T-helper 2 cell (primary cell): Measurements from ENCODE around the gene COL1A2.
A peak's percentile ranks its signal among the peaks of the same experiment; 100 is the strongest.

Source experiments
- DNase-seq, 5 experiments: peaks; one replicate each; pipeline versions ENCODE4 v3.0.0 to v3.0.0-alpha.2; 2012 to 2022
- total RNA-seq, 2 donors: gene quantifications; one replicate each; lab custom pipeline; 2026; lab: John Stamatoyannopoulos, UW

COL1A2 gene
- total RNA-seq: 0 reads per million in 2 donors

DNA sequence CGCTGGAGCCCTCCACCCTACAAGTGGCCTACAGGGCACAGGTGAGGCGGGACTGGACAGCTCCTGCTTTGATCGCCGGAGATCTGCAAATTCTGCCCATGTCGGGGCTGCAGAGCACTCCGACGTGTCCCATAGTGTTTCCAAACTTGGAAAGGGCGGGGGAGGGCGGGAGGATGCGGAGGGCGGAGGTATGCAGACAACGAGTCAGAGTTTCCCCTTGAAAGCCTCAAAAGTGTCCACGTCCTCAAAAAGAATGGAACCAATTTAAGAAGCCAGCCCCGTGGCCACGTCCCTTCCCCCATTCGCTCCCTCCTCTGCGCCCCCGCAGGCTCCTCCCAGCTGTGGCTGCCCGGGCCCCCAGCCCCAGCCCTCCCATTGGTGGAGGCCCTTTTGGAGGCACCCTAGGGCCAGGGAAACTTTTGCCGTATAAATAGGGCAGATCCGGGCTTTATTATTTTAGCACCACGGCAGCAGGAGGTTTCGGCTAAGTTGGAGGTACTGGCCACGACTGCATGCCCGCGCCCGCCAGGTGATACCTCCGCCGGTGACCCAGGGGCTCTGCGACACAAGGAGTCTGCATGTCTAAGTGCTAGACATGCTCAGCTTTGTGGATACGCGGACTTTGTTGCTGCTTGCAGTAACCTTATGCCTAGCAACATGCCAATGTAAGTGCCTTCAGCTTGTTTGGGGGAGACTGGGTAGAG lies at the start of gene COL1A2:
COL1A2 (plus strand) TSS at position 459 of the 704 bp plus-strand sequence; CDS start at position 596, 137 bp downstream.
- DNase-seq: peak in 1 of 5 experiments; percentile 4

DNA sequence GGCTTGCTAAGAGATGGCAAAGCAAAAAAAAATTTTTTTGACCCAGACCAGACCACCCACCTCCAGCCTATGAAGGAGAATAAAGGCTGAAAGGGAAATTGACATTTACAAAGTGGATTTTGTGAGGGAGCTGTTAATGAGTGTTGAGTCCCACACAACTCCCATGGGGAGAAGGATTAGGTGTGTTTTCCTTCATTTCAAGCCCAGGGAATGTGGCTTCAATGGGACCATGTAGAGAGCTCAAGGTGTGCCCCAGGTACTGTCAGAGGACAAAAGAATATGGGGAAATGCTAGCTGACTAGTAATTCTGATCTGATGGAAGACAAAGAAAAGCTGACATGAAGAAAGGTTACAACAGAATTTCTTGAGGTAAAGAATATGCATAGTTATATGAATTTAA lies 48.8 kb upstream of the COL1A2 start:
- DNase-seq: no peak

DNA sequence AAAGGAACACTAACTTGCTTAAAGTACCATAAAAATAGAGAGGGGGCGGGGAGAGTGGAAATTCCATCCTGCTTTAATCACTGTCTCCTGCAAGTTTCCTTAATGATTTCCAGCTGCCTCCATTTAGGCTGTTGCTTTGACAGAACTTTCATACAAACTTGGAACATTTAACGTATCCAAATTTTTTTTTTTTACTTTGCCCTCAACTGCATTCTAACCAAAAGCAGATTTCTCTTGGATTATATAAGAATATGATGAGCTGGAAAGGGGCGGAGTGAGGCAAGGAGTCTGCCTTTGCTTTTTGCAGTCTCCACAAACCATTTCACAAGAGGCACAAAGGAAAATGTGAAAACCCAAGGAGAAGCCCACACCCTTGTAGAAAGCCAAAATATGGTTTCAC lies 46.6 kb upstream of the COL1A2 start:
- DNase-seq: no peak

DNA sequence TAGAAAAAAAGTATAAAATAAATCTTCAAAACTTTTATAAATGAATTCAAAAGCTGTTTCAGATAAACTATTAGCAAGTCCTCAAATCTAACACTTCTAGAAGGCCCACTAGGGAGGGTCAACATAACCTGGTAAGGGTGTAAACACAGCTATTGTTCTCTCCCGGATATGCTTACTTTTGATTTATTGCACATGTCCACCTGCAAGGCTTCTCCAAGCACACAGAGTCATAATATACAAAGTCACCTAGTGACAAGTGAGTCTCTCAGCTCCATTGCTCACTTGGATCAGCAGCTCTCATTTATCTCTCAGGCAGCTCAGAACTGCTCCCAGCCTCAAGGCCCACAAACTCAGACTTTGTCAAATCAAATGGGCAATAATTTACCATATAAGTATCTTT lies 44.0 kb upstream of the COL1A2 start:
- no peak for DNase-seq

DNA sequence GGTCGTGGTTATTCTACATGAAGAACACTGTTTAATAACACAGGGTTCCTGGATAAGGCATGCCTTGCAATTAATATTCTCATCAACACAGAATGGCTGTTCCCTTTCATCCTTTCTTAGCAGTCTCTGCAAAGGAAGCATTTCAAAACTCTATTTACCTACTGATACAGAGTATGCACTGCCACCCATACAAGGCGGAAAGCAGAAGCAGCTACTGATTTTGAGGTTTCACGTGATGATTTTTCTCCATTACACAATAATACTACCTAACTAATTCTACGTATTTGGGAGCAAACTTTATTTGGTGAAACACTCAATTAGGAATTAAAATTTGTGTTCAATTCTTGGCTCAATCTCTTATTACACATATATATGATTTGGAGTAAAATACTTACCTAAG lies 43.0 kb upstream of the COL1A2 start:
- no peak for DNase-seq

DNA sequence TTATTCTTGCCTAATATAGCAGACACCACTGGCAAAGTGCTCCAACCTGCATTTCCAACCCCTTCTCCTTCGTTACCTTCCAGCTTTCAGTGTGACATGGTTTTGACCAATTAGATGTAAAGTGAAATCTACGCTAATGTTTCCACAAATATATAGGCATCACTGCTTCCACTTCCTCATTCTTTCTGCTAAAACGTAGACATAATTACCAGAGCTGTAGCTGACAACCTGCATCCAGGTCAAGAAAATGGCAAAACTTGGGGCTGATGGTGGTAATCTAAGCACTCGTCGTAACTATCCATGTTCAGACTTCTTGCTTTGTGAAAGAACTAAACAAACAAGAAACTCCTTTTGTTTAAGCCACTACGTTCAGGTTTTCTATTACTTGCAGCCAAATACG lies 41.8 kb upstream of the COL1A2 start:
- DNase-seq: no peak

DNA sequence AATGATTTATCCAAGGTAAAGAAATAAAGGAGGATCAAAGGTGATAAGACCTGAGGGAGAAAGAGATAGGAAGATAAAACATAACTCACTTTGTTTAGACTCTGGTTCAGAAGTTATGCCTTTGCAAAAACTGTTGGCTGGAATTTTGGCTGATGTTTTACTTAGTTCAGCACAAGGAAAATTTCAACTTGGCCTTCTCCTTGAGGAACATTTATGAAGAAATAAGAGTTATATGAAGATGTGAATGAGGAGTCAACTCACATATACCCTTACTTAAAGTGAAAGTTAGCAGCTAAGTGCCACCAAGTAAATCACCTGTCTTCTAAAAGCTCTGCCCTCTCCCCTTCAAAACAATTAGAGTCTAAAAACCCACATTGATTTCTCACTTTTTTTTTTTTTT lies 39.7 kb upstream of the COL1A2 start:
- DNase-seq: no peak

DNA sequence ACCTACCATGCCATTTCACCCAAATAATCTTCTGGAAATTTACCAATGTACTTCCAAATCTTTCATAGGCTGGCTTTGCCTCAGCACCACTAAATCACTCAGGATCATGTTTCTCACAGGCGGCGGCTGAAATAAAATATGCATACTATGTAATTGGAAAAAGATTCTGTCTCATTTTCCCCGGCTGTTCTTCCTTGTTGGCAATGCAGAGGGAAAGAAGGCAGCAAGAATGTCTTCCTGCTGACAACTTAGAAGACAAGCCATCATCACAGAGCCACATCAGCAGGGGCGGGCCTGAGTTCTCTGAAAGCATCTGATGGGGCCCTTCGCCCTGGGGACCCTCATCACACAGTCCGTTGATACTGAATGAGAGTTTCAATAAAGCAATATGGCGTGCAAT lies 39.2 kb upstream of the COL1A2 start:
- no peak for DNase-seq

DNA sequence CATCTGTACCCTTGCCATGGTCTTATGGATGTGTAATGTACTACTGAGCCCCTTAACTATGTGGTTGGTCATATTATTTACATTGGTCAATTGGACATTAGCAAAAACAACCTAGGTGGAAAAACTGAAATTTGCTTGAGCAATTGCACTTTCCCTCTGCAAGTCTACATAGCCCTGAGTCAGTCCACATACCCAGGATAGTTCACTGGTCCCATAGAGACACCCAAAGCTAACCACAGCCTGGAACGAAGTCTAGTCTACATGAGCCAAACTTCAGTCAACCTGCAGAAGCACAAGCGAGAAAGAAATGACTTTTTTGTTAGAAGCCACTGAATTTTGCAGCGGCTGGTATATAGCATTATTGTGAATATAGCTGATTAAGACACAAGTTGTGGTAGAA lies 37.6 kb upstream of the COL1A2 start:
- DNase-seq: no peak

DNA sequence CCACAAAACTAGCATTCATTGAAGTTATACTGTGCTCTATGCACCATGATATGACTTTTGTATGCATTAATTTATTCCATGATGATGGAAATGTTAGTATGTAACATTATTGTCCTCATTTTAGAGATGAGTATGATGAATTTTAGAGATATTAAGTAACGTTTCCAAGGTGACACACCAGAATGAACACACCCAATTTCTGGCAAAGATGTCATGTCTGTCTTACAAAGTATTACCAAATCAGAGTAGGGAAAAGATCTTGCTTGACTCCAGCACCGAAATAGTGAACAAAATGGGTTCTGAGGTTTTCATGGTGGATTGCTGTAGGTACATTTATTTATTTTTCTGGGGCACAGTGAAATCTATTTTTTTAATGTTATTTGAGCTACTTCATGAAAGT lies 33.8 kb upstream of the COL1A2 start:
- DNase-seq: no peak

DNA sequence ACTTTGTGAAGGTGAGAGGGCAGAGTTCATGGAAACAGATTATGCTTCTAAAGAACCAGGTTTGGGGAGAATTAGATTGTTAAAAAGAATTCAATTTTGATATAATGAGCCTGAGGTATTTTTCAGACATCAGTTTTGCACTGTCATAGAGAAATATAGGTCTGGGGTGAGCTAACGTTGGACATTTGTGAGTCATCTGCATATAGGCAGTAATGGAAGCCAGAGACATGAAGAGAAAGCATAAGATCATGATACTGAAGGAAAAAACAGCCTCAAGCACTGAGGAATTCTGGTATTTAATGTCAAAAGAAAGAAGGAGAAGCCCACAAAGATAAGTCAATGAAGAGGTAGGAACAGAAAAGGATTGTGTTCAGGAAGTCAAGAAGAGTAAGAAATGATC lies 32.4 kb upstream of the COL1A2 start:
- no peak for DNase-seq

DNA sequence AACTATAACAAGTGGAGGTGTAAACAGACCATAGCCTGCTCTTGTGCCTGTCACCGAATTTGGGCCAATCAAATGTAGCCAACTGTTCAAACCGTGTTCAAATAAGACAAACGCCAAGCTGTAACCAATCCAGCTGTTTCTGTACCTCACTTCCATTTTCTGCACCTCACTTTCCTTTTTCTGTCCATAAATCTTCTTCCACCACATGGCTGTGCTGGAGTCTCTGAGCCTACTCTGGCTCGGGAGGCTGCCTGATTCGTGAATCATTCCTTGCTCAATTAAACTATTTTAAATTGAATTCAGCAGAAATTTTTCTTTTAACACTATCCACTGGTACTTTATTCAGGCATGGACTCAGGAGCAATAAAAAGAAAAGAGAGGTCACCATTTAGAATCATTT lies 29.9 kb upstream of the COL1A2 start:
- DNase-seq: no peak

DNA sequence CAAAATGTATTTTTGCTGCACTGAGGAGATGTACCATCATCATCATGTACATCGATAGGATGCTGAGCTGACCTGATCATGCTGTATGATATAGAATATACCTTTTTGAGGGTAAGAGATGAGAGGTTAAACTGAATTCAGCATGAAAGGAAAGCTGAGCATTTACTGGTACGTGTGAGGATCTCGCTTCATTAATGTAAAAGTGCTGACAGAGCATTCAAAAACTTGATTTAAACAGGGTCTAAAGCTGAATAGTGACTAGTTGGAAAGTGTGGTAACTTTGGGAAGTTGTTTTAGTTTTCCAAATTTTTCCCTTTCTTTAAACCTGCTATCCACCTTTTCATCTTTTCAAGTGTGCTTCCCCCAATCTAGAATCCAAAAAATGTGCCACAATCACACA lies 28.5 kb upstream of the COL1A2 start:
- no peak for DNase-seq

DNA sequence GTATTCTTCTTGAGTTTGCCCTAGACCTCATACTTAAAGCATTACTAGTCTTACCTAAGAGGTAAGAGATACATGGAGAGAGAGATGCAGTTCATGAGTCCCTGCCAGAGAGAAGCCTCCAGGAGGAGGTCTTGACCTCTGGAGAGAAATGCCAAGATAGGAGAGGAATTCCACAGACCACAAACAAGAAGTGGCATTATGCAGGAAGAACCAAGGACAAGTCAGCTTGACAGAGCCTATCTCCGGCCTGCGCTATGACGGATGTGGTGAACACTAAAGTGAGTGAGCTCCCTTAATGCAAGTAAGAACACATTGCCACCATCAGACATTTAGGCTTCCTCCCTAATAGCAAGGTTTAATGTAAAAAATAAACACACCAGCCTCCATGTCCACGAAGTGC lies 27.9 kb upstream of the COL1A2 start:
- DNase-seq: no peak

DNA sequence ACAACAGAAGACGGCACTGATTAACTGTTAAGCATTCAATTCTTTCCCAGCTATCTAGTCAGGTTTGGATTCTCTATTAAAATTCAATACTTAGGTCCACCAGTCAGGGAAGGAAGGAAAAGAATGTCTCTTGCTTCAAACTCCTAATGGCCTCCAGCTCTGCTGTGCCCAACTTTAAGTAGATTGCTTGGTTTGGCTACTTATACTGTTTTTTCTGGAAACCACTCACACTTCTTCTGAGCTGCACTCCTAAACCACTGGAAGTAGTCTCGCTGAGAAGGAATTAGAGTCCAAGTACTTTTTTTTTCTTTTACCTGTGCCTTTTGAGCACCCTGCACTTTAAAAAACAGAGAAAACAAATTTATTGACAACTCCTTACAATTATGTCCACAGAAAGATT lies 26.7 kb upstream of the COL1A2 start:
- no peak for DNase-seq

DNA sequence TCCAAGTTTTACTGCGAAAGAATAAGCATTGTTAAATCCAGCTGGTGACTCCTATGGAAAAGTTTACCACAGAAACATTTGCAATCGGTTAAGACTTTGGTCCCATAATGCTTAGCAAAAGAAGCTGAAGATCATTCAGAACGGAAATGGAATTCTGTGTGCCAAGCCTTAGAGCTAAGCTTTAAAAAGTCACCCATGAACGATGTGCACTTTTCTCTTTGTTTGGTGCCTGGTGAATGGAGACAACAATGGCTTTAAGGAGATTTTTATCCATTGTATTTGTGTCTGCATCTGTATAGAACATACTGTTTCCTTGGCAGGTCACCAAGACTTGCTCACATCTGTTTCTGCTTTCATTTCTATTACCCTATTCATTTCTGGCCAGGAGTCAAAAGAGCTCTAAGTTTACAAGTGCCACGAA lies 26.3 kb upstream of the COL1A2 start:
- no peak for DNase-seq

DNA sequence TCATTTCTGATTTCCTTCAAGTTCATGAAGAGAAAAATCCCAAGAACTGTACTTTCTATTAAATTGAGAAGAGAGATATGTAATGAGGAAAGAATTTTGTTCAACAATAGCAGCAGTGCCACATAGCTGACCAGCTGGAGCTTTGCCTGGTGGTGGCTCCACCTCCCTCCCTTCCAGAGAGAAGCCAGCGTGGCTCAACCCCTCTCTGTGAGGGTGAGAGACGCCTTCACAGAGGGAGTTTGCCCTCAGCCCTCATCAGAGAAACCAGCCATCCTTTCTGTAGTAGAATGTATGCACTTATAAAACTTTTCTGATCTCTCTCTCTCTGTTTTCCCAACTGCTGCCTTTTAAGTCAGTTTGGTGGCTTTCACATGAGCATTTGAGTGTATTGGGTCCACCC lies 20.5 kb upstream of the COL1A2 start:
- DNase-seq: no peak

DNA sequence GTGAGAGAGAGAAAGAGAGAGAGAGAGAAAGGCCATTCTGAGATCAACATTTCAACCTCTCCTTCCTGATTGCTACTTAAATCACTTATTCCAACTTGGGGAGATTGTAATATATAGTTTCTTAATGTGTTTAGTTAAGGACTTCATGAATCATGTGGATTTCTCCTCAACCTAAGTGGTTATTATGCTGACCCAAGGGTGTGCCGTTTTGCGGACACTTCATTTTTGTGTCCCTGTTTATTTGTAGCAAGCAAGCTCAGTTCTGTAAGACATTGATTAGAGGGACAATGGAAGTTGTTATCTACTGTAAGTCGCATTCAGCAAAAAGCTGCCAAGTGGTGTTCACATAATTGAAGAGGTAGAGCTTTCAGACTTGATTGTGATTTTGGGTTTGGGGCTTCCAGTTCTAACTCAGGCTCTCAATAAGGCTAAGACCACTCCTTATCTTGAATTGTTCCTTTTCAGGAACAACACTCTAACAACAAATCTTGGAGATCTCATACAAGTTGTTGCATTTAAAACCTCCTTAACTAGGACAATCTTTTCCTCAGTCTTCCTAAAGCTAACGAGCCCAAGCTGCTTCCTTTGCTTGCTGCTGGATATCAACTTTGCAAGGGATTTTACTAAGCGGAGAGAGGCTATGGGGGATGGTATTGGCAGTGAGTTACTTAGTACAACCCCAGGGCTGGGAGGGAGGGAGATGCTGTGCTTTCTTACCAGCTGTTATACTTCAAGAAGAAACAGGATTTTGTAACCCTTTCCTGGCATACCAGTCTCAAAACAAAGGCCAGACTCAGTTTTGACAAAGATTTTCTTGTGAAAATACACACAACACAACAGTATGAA lies 19.8 kb upstream of the COL1A2 start:
- DNase-seq: no peak

DNA sequence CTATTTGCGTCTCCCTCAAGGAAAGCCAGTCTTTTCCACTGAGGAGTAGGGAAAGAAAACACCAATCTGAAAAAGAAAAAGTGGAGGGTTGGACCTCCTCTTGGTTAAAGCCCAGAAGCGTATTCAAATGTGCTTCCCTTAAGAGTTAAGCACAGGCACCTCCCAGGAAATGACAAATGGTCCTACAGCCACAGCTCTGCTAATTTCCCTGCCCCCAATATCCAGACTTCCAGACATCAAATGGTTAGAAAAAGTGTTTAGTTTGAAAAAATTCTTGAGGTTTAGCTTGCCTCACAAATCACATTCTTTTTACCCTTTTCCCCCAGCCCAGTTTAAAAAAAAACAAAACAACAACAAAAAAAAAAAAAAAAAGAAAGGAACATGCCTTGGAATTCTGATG lies 19.0 kb upstream of the COL1A2 start:
- no peak for DNase-seq

DNA sequence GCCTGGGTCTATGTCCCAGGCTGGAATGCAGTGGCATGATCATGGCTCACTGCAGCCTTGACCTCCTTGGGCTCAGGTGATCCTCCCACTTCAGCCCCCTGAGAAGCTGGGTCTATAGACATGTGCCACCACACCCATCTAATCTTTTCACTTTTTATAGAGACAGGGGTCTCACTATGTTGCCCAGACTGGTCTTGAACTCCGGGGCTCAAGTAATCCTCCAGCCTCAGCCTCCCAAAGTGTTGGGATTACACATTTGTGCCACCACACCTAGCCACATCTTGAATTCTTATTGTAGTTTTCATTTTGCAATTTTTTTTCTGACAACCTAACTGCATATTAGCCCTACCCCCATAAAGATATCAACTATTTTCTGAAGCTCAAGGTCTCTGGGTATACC lies 18.4 kb upstream of the COL1A2 start:
- no peak for DNase-seq

DNA sequence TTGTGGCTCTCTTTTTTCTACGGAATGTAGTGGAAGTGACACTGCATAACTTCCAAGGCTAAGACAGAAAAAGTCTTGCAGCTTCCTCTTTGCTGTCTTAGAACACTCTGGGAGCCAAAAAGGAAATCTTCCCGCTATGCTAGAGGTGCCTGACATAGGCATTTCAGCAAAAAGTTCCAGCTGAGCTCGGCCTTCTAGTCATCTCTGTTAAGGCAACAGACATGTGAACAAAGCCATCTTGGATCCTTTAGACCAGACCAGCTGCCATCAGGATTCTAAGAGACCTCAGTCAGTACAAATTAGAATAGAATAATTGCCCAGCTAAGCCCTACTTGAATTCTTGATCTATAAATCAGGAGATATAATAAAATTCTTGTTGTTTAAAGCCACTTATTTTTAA lies 16.3 kb upstream of the COL1A2 start:
- no peak for DNase-seq

DNA sequence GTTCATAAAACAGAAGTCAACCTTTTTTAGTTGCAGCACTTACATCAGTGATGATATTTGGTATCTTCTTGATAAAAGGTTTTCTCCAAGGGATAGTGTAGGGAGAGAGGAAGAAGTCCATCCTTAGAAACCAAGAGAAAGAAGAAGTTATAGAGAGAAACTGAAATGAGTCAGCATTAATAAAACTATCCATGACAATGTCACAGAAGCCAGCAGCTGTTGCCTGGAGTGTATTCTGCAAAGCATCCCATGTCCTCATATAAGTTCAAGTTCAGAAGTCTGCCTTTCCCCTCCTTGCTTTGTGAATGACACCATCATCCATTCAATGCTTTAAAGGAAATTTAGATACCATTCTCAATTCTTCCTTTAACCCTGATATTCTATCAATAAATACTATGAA lies 14.4 kb upstream of the COL1A2 start:
- no peak for DNase-seq

DNA sequence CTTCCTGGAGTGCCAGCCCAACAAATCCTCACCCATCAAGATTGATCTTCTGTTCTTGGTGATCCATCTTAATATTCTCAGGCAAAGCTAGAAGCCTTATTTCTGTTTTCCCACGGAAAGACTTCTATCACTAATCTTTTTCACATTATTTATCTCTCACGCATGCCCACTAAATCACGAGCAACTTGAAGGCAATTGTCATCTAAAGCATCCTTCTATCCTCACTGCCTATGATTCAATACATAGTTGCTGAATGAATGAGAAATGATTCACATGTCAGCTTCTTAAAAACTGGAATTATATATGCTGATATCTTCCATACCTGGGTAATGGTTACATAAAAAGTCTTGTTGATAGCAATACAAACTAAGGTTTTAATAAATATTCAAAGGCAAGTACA lies 12.6 kb upstream of the COL1A2 start:
- no peak for DNase-seq

DNA sequence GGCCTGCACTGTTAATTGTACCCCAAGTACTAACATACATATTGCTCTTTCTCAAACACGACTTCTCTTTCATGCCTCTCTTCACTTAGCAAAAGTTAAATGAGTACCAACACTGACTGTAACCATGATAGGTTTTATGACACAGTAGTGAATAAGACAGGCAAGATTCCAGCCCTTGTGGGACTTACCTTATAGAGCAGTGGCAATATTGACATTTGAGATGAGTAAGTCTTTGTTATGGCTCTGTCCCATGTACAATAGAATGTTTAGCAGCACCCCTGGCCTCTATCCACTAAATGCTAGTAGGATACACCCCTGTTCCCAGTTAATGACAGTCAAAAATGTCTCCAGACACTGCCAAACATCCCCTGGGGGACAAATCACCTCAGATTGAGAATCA lies 11.9 kb upstream of the COL1A2 start:
- no peak for DNase-seq
